GM19455 (cell line): Measurements from ENCODE around the gene MOB2.

Experiments used
- ATAC-seq: cut with Tn5 transposase; IDR thresholded peaks from one replicate; pipeline ENCODE4 v1.9.1; 2021; ENCODE audit not compliant: unreplicated experiment

The MOB2 gene, protein sequence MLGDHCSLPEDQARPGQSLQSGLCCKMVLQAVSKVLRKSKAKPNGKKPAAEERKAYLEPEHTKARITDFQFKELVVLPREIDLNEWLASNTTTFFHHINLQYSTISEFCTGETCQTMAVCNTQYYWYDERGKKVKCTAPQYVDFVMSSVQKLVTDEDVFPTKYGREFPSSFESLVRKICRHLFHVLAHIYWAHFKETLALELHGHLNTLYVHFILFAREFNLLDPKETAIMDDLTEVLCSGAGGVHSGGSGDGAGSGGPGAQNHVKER

DNA sequence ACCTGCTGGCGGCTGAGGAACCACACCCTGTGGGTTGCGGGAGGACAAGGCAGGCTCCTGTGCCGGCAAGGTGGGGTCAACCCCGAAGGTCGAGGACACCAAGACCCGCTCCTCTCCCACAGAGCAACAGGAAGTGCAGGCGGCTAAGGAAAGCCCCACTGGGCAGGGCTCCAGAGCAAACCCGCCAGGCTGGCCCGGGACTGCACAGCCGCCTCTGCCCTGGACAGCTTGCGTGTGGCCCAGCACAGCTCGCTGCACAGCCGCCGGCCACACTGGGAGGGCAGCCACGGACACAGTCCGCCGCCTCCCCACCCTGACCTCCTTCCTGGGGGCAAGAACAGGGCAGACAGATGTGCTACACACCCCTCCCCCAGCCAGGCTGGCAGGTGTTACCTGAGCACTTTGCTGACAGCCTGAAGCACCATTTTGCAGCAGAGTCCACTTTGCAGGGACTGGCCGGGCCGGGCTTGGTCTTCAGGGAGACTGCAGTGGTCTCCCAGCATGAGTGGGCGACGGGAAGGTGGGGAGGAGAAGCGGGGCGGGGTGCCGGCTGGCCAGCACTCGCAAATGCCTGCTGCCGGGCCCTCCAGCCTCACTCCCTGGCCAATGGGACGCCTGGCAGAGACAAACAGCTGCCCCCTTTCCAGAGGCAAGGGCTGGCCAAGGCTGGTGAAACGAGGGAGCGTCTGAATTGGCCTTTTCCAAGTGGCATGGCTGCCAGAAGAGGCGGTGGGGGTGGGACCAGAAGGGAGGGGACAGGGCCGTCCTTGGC is at the start of gene MOB2:
Gene MOB2 (minus strand): TSS at position 726 of the 772 bp plus-strand sequence. CDS start 223 bp downstream, at position 503.
- no peak for ATAC-seq

DNA sequence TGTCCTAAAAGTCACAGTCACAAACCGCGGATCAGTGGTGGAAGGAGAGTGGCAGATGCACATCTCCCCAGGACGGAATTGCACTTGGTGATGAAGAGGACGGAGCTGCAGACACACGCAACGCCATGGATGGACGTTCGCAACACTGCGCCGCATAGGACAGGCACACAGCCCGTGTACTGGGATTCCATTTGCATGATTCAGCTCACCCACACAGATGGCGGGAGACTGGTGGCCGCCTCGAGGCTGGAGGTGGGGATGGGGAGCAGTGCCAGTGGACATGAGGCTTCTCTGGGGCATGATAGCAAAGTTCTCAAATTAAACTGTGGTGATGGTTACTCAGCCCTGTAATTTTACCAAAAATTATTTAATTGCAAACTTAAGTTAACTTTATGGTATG is 48.1 kb upstream of the MOB2 start:
- no peak for ATAC-seq

DNA sequence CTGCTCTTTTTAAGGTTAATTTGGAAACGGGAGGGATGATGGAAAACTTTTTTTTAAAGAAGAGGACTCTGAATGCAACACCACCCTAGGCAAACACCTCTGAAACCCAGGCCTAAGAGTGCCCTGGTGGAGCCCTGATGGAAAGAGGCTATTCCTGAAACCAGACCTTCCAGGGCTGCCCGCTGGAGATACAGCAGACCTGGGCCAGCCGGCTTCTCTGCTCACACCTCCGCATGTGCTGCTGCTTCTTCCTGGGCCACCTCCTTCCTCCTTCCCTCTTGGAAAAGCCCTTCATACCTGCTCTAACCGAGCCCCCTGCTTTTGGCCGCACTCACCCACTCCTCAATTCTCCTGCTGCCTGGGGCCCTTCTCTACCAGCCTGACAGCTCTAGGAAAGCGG is 47.6 kb upstream of the MOB2 start:
- no peak for ATAC-seq

DNA sequence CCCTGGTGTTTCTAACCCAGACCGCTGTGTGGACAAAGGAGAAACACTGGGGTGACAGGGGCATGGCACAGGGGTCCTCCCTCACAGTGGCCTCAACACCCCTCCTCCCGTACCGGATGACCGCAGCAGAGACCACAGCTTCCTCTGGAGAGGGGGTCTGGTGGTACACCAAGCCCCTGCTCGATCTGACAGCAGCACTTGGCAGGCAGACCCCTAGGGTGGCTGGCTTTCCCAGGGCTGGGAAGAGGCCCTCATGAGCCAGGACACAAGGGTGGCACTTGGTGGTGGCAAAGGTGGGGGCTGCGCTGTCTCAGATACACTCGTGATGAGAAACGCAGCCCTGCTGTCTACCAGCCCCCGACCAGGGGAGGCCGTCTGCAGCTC is 46.8 kb upstream of the MOB2 start:
- no peak for ATAC-seq

DNA sequence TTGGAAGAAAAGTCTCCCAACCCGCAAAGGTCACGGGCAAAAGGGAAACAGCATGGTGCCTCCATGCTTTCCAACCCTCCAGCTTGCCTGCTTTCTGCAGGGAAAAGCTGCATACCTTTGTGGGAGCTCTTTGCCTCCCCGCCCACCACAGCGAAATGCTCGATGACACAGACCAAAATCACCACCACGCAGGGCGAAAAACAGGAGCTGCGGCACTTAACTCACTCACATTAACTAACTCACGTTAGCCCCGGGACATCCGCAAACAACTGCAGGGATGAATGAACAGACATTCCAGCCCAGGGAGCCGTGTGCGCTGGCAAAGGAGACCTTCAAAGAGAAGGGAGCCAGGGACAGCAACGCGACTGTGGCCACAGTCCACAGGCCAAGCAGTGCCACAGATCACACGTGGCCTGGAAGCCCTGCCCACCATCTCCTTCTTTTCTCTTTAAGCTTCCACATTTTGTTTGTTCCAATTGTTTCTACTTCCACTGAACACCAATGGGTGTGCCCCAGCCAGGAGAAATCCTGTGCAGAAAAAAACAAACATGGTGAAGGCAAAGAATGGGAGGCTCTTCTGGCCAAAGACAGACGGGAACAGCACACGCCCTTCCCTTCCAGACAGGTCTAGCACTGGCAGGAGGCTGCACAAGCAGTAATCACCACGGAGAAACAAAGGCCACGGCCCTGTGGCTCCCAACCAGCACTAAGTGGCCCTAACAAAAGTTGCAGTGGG is 46.2 kb upstream of the MOB2 start:
- ATAC-seq: no peak

DNA sequence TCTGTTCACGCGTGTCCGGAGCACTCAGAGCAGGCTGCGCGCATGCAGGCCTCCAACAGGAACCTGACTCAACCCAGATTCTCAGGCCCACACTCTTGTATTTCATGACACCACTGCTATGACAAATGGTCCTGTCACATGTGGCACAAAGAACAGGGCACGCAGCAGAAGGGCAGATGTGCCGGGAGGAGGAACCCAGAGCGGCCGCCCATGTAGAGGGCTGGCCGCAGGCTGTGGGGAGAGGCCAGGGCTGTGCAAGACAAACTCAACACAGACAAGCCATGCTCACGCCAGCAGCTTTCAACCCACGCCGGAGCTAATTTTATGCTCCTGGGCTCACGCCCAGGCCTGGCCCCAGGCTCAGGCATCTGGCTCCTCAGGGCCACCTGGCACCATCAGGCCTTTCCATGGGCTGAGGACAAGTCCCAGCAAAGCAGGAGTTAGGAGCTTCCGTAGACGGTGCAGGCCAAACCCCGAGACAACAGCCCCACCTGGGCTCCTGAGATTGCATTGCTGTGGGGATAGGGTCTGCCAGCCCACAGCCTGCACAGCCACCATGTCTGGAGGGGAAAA is 45.5 kb upstream of the MOB2 start:
- no peak for ATAC-seq

DNA sequence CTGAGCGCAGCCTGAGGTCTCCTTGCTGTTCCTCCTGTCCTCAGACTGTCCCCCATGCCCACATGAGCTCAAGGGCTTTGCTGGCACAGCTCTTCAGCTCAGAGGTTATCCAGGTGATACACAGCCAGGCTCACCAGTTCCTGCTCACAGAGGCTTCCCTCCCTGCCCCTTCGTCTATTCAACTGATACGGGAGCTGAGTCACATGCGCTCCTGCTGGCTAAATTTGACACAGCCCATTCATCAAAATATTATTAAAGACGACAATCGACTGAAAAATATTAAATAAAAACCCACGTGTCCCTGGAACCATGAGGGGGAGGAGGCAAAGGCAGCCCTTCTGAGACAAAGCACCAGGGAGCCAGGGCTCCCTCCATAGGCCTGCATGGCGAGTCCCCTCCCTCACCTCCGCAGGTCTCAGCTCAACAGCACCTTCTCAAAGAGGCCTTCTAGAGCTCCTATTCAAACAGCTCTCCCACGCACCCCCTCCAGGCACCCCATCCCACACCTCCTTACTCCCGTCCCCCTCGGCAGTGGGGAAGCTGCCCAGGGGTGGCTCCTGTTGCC is 45.0 kb upstream of the MOB2 start:
- no peak for ATAC-seq

DNA sequence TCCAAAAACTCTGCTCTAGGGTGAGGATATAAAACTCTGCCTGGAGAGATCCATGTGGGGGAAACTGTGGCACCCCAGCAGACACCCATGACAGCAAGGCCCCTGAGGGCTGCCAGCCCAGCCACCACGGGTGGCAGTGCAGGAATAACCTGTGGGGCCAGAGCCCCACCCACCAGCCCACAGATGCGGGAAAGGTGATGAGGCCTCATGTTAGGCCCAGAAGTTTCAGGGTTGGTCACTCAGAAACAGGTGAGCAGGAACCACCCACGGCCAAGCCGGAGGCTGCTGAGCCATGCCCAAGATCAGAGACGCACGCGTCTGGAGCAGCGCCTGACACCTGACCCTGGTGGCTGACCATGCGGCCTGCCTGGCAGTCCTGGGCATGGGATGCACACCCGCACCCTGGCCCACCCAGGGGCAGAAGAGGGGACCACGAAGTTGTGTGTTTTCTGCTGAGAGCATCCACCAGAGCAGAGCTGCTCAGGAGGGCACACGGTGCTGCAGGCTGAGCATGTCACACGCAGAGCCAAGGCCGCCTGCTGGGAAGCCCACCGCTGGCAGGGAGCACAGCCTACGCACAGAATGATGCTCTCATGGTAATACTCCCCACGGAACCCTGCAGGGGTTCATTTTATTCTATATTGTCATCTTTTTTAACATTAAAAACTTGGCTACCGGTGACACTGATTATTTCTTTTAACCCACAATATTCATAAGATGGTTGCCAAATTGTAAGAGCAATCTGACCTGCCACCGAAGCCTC is 44.3 kb upstream of the MOB2 start:
- no peak for ATAC-seq

DNA sequence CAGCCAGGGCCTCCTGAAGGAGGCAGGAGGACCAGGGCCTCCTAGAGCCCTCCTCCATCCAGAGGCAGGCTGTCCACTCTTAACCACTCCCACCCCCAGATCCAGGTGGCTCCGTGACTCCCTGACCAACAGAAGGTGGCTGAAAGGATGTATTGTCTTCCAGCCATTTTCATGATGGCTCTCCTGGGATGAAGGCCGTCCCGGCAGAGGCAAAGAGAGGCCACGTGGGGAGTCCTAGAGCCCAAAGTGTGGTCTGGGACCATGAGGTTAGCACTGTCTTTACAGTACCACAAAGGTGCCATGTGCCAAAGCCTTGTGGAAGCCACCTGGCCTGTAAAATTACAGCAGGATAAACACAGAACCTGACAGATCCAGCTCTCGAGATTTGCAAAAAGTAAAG is 43.2 kb upstream of the MOB2 start:
- ATAC-seq: no peak

DNA sequence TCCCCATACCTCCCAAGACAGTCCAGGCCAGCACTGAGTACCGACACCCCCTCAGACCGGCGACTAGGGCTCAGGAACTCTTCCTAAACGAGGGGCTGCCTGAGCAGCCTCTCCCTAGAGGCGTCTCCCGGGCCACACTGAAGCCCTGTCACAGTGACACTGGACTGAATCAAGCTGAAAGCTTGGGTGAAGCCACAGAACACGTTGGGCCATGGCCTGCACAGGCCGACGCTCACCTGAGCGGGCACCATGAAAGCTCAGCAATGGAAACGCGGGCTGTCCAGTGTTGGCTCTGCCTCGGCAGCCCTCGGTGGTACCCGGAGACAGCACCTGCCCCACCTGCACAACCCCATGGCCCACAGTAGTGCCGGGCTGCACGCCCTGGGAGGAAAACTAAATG is 42.7 kb upstream of the MOB2 start:
- no peak for ATAC-seq

DNA sequence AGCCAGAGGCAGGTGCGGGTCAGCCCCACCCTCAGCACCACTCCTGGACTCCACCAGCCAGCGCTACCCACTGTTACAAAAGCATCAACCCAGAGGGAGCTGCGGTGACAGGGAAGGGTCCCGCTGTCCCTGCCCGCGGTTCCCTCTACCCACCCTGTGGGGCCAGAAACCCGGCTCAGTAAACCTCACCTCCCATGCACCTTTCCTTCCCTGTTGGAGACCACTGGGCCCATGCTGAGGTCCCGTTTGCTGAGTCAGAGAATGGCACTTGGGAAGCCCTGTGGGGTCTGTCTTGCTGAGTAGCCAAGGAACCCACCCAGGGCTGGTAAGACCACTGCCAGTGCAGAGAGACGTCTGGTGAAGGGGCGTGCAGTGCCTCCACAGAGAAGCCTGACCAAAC is 42.1 kb upstream of the MOB2 start:
- ATAC-seq: no peak

DNA sequence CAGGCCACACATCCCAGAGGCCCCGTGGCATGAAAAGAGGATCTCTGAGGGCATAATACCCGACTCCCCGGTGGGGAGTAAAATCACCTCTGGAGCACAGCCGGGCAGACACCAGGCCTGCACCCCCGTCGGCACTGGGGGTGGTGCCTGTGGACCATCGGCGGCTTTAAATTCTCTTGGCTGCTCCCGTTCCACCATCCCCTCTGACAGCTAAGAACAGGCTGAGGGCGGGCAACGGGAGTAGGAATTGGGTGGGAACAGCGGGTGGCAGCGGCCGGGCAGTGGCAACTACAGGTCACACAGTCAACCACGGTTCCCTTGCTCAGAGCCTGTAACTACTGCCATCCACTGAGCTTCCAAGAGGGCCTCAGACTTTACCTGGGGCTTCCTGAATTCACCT is 40.2 kb upstream of the MOB2 start:
- no peak for ATAC-seq

DNA sequence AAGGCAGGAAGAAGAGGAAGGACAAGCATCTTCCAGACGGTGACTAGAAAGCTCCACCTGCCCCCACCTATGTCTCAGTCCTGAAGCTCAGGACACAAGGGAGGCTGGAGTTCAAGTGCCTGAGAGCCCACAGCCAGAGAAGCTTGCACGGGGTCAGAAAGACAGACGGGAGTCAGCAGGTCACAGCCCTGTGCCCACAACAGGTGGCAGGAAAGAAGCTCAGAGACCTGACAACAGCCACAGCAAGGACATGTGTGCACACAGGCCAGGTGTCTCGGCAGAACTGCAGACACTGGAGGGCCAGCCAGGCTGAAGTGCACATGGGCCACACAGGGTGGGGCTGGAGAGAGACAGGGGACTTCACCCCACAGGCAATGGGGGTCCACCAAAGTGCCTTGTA is 37.2 kb upstream of the MOB2 start:
- ATAC-seq: no peak

DNA sequence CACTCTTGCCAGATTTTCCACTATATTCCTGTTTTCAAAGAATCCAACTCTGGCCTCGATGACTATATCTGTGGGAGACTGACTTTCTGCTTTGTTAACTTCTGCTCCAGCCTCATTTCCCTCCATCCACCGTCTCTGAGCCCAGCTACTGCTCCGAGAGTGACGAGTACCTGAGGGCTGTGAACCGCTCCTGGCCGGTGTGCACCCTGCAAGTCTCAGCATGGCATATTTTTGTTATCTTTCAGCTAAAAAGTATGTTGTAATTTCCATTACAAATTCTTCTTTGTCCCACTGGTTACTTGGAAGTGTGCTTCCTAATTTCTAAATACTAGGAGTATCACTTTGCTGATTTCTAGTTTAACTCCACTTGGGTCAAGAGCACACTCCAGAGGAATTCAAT is 36.5 kb upstream of the MOB2 start:
- ATAC-seq: no peak

DNA sequence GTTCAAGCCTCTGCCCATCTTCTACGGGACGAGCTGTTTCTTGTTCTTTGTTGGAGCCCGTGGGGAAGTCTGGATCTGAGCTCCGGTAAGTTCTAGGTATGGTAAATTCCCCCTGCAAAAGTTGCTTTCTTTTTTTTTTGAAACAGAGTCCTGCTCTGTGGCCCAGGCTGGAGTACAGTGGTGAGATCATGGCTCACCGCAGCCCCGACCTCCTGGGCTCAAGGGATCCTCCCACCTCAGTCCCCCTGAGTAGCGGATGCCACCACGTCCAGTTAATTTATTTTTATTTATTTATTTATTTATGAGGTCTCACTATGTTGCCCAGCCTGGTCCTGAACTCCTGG is 35.5 kb upstream of the MOB2 start:
- ATAC-seq: no peak

DNA sequence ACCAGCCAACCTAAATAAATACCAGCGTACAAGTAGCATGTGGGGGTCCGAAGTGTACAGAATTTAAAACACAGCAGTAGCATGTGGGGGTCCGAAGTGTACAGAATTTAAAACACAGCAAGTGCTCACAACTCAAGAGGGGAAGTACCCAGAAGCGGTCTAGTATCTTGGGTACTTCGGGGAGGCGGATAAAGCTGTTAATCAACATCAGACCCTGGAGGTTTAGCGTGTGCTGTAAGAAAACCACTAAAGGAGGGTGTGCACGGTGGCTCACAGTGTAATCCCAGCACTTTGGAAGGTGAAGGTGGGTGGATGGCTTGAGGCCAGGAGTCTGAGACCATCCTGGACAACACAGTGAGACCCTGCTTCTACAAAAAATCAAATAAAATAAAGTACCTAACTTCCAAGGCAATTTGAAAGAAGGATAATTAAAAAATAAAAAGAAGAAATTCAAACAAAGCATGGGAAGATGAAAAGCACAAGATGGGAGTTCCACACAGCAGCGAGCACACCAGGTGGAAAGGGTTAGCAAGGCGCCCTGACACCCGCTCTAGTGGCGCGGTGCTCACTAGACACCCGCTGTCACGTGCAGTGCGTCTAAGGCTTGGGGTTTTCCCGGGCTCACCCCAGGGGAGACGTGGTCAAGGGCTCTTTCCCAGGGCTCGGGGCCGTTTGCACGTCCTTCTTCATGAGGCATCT is 35.0 kb upstream of the MOB2 start:
- peak; percentile 78 for ATAC-seq

DNA sequence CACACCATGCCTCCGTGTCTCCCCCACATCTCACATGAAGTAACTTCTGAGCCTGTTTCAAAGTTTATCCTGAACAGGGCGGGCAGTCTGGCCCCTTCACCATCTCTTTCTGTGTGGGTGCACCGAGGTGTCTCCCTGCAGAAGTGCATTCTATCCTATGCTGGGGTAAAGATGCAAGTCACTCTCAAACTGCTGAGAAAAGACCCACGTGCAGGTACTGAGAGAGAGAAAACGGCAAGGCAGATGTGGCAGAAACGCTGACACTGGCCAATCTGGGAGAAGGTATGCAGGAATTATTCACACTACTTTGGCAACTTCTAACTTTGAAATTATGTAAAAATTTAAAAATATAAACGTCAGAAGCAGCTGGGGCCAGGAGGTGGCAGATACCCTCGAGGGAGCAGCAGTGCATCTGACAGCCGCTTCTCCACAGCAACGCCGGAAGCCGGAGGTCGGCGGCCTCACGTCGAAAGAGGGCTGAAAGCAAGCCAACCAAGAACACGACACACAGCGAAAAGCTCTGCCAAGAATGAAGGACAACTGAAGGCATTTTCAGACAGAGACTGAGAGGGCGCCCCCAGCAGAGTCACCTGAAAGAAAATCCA is 34.2 kb upstream of the MOB2 start:
- ATAC-seq: no peak

DNA sequence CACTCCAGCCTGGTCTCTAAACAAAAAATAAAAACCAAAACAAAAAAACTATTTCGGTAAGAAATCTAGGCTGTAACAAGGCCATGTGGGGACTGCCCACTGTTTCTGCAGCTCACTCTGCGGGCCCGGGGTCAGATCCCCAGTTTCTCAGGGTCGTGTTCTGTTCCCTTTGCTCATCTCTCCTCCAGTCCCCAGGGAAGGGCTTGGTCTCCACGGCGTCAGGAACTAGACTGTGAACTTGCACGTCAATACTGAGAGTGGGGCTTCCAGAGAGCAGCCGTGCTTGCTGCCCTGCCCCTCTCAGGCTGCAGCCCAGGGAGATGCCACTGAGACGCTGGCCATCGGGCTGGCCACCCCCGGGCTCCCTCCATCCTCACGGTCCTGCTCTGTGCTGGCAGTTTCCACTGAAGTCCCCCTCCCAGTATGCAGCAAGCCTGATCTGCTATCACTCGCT is 33.7 kb upstream of the MOB2 start:
- no peak for ATAC-seq
